HepG2 (cell line): ENCODE results near the gene MBLAC2. TPM values are rescaled to one million over a fixed set of nuclear protein-coding genes. Genes with fewer than 3 reads are reported as not detected.

Experiments used
- EED ChIP-seq: sonication (generic); formaldehyde crosslinking; IDR thresholded peaks from 2 replicates; pipeline ENCODE4 v1.5.0; 2020; ENCODE audit warnings: mild to moderate bottlenecking, missing genetic modification reagents
- FIP1L1 ChIP-seq: fragments of 200-400 bp; formaldehyde crosslinking; IDR thresholded peaks from 2 replicates; pipeline ENCODE4 v1.6.1; 2018; ENCODE audit warnings: low read depth, mild to moderate bottlenecking, low read length, moderate library complexity, borderline replicate concordance; ENCODE audit not compliant: insufficient read depth
- FOXA1 ChIP-seq, 2 experiments: fragments of 450-650 bp in 1 of 2; sonication (generic) in 1 of 2; formaldehyde crosslinking in 1 of 2; IDR thresholded peaks; 2 replicates each; pipeline versions ENCODE4 v1.4.0 to v1.6.1; 2016 to 2020; ENCODE audit warnings: missing genetic modification reagents in 1 of 2
- HNRNPLL ChIP-seq: fragments of 200-400 bp; formaldehyde crosslinking; IDR thresholded peaks from 2 replicates; pipeline ENCODE4 v1.6.1; 2017; ENCODE audit warnings: mild to moderate bottlenecking, low read depth, low read length; ENCODE audit not compliant: poor library complexity, severe bottlenecking
- KDM2A ChIP-seq: sonication (generic); formaldehyde crosslinking; IDR thresholded peaks from 2 replicates; pipeline ENCODE4 v1.4.0; 2020; ENCODE audit warnings: low read depth, missing genetic modification reagents, borderline replicate concordance
- MATR3 ChIP-seq: sonication (generic); formaldehyde crosslinking; IDR thresholded peaks from 2 replicates; pipeline ENCODE4 v1.4.0; 2020; ENCODE audit warnings: missing genetic modification reagents
- SATB2 ChIP-seq: sonication (generic); formaldehyde crosslinking; IDR thresholded peaks from 2 replicates; pipeline ENCODE4 v1.5.0; 2020; ENCODE audit warnings: missing genetic modification reagents
- SMYD3 ChIP-seq: sonication (generic); formaldehyde crosslinking; IDR thresholded peaks from 2 replicates; pipeline ENCODE4 v1.8.1; 2023; ENCODE audit warnings: mild to moderate bottlenecking, missing genetic modification reagents
- TBX3 ChIP-seq: fragments of 450-650 bp; IDR thresholded peaks from 2 replicates; pipeline ENCODE4 v1.6.1; 2017; ENCODE audit warnings: antibody characterized with exemption, mild to moderate bottlenecking, inconsistent platforms, borderline replicate concordance
- ZNF180 ChIP-seq: sonication (generic); formaldehyde crosslinking; IDR thresholded peaks from 2 replicates; pipeline ENCODE4 v1.4.0; 2020; ENCODE audit warnings: low read depth, missing genetic modification reagents, borderline replicate concordance
- ZNF652 ChIP-seq: IDR thresholded peaks from 2 replicates; pipeline ENCODE4 v1.6.1; 2016; ENCODE audit warnings: low read depth, borderline replicate concordance
- ZNF724P ChIP-seq: sonication (generic); formaldehyde crosslinking; IDR thresholded peaks from 2 replicates; pipeline ENCODE4 v1.8.0; 2022; ENCODE audit warnings: missing genetic modification reagents, borderline replicate concordance
- polyA plus RNA-seq, 8 experiments: library from polyadenylated mRNA; depleted of rRNA in 3 of 8; stranded (reverse) in 7 of 8; unstranded in 1 of 8; fragments of >200 nt; fragmentation: Illumina TruSeq in 4 of 8; extraction: Trizol in 4 of 8; gene quantifications; 2 replicates each; pipeline versions ENCODE4 v1.2.1 to v1.2.3, GENCODE V29; 2011 to 2016; ENCODE audit warnings: low read depth in 4 of 8, missing spikeins in 1 of 8, mixed read lengths in 1 of 8; ENCODE audit not compliant: insufficient read depth in 1 of 8
- total RNA-seq, 5 experiments: library from RNA; depleted of rRNA; stranded (reverse); fragments of >200 nt; fragmentation: Illumina TruSeq; extraction: Trizol; gene quantifications; 2 replicates each; pipeline ENCODE4 v1.2.3, GENCODE V29; 2016; ENCODE audit warnings: low read depth in 1 of 5
- TF ChIP-seq, protein P1 (sequence below): sonication (generic); formaldehyde crosslinking; IDR thresholded peaks from 2 replicates; pipeline ENCODE4 v1.5.0; 2020; ENCODE audit warnings: missing genetic modification reagents
- TF ChIP-seq, protein P2 (sequence below): IDR thresholded peaks from 2 replicates; pipeline ENCODE4 v1.6.1; 2016; ENCODE audit warnings: missing biosample characterization, missing genetic modification reagents, low read depth
- TF ChIP-seq, protein P3 (sequence below): sonication (generic); formaldehyde crosslinking; IDR thresholded peaks from 2 replicates; pipeline ENCODE4 v1.4.0; 2020; ENCODE audit warnings: missing genetic modification reagents
- TF ChIP-seq, protein P4 (sequence below): fragments of 450-650 bp; IDR thresholded peaks from 2 replicates; pipeline ENCODE4 v1.6.1; 2017
- TF ChIP-seq, protein P5 (sequence below): sonication (generic); formaldehyde crosslinking; IDR thresholded peaks from 2 replicates; pipeline ENCODE4 v1.4.0; 2020; ENCODE audit warnings: mild to moderate bottlenecking, missing genetic modification reagents
- TF ChIP-seq, protein P6 (sequence below), 2 experiments: sonication (generic) in 1 of 2; formaldehyde crosslinking in 1 of 2; IDR thresholded peaks; 2 replicates each; pipeline versions ENCODE4 v1.5.1 to v1.6.1; 2011 to 2020; ENCODE audit warnings: borderline replicate concordance in 1 of 2, low read depth in 1 of 2, low read length in 1 of 2, mild to moderate bottlenecking in 1 of 2, missing genetic modification reagents in 1 of 2, moderate library complexity in 1 of 2

MBLAC2 gene
- total and polyA plus RNA-seq, 2 of the 13 experiments (the other 11 are each of a cell fraction or from before 2014, with no cell fraction given): 2.9 to 4.1 TPM

DNA sequence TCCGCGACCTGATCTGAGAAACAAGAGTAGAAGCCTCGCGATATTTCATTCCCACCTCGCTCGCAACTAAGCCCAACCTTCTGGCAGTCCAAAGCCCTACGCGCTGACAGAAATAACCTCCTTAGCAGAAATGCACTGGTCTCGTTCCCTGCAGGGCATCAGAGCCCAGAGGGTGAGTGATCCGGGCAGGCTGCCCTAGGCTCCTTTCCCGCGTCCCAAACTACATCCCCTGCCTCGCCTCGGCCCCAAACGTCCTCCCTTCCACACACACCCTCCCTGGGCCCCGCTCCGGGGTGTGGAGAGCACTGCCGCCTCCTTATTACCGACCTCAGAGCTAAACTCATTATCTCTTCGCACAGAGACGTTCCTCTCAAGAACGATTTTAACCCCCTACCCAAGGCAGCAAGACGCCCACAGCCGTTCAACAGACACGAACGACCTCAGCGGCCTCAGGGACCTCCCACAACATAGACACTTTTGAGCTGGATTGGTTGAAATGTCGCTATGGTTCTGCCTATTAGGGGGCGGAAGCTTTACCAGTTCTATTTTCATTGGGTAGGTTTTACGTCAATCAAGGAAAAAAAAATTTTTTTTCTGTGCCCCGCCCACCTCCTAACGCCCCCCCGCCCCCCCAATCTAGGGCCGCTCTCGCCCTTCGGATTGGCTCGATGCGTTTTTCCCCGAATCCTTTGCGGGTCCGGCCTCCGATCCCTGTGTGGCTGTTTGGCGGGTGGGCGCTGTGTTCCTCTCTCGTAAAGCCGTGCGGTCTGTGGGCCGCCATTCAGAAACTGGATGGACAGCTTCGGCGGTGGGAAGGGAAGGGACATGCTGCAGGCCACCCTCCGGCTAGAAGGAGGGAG lies 65.0 kb downstream of the MBLAC2 start, which contains the start of gene CETN3 (continued):
- TF ChIP-seq, protein P1, sequence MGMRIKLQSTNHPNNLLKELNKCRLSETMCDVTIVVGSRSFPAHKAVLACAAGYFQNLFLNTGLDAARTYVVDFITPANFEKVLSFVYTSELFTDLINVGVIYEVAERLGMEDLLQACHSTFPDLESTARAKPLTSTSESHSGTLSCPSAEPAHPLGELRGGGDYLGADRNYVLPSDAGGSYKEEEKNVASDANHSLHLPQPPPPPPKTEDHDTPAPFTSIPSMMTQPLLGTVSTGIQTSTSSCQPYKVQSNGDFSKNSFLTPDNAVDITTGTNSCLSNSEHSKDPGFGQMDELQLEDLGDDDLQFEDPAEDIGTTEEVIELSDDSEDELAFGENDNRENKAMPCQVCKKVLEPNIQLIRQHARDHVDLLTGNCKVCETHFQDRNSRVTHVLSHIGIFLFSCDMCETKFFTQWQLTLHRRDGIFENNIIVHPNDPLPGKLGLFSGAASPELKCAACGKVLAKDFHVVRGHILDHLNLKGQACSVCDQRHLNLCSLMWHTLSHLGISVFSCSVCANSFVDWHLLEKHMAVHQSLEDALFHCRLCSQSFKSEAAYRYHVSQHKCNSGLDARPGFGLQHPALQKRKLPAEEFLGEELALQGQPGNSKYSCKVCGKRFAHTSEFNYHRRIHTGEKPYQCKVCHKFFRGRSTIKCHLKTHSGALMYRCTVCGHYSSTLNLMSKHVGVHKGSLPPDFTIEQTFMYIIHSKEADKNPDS: no peak
- TF ChIP-seq KDM2A (CRISPR knock-in tag) (peak; percentile 80), EED (CRISPR knock-in tag) (peak; percentile 29; the same call in 1 of the 2 replicates), ZNF180 (no peak), SMYD3 (CRISPR knock-in tag) (peak; percentile 62; the same call in 1 of the 2 replicates), MATR3 (CRISPR knock-in tag) (no peak), FIP1L1 (no peak), HNRNPLL (peak; percentile 19), ZNF724P (CRISPR knock-in tag) (peak; percentile 59; the same call in 1 of the 2 replicates), FOXA1 (IDR thresholded peaks at IDR 0.05) (no peak), FOXA1 (CRISPR knock-in tag; IDR thresholded peaks at IDR 0.05) (peak; percentile 43; the same call in 1 of the 2 replicates), SATB2 (CRISPR knock-in tag) (no peak), ZNF652 (CRISPR knock-in tag) (no peak), TBX3 (no peak)
- TF ChIP-seq, protein P2, sequence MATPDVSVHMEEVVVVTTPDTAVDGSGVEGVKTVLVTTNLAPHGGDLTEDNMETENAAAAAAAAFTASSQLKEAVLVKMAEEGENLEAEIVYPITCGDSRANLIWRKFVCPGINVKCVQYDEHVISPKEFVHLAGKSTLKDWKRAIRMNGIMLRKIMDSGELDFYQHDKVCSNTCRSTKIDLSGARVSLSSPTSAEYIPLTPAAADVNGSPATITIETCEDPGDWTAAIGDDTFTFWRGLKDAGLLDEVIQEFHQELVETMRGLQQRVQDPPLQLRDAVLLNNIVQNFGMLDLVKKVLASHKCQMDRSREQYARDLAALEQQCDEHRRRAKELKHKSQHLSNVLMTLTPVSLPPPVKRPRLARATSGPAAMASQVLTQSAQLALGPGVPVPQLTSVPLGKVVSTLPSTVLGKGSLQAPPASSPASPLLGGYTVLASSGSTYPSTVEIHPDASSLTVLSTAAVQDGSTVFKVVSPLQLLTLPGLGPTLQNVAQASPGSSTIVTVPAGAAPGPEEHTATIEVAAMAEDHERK (CRISPR knock-in tag): no peak
- TF ChIP-seq, protein P3, sequence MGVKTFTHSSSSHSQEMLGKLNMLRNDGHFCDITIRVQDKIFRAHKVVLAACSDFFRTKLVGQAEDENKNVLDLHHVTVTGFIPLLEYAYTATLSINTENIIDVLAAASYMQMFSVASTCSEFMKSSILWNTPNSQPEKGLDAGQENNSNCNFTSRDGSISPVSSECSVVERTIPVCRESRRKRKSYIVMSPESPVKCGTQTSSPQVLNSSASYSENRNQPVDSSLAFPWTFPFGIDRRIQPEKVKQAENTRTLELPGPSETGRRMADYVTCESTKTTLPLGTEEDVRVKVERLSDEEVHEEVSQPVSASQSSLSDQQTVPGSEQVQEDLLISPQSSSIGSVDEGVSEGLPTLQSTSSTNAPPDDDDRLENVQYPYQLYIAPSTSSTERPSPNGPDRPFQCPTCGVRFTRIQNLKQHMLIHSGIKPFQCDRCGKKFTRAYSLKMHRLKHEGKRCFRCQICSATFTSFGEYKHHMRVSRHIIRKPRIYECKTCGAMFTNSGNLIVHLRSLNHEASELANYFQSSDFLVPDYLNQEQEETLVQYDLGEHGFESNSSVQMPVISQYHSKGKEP (CRISPR knock-in tag): 0 out of 2 replicates have a peak, but pooled peaks have one; percentile 51
- TF ChIP-seq, protein P4, sequence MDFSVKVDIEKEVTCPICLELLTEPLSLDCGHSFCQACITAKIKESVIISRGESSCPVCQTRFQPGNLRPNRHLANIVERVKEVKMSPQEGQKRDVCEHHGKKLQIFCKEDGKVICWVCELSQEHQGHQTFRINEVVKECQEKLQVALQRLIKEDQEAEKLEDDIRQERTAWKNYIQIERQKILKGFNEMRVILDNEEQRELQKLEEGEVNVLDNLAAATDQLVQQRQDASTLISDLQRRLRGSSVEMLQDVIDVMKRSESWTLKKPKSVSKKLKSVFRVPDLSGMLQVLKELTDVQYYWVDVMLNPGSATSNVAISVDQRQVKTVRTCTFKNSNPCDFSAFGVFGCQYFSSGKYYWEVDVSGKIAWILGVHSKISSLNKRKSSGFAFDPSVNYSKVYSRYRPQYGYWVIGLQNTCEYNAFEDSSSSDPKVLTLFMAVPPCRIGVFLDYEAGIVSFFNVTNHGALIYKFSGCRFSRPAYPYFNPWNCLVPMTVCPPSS: no peak
- TF ChIP-seq, protein P5, sequence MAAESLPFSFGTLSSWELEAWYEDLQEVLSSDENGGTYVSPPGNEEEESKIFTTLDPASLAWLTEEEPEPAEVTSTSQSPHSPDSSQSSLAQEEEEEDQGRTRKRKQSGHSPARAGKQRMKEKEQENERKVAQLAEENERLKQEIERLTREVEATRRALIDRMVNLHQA (CRISPR knock-in tag): no peak
- TF ChIP-seq, protein P6, sequence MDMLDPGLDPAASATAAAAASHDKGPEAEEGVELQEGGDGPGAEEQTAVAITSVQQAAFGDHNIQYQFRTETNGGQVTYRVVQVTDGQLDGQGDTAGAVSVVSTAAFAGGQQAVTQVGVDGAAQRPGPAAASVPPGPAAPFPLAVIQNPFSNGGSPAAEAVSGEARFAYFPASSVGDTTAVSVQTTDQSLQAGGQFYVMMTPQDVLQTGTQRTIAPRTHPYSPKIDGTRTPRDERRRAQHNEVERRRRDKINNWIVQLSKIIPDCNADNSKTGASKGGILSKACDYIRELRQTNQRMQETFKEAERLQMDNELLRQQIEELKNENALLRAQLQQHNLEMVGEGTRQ (IDR thresholded peaks at IDR 0.05; ENCODE audit: low read depth, low read length): no peak
- TF ChIP-seq, protein P6 (CRISPR knock-in tag; IDR thresholded peaks at IDR 0.05; ENCODE audit: borderline replicate concordance): no peak; the same call in 1 of the 2 replicates
